ENCODE measurements around the gene CCDC30.

DNA sequence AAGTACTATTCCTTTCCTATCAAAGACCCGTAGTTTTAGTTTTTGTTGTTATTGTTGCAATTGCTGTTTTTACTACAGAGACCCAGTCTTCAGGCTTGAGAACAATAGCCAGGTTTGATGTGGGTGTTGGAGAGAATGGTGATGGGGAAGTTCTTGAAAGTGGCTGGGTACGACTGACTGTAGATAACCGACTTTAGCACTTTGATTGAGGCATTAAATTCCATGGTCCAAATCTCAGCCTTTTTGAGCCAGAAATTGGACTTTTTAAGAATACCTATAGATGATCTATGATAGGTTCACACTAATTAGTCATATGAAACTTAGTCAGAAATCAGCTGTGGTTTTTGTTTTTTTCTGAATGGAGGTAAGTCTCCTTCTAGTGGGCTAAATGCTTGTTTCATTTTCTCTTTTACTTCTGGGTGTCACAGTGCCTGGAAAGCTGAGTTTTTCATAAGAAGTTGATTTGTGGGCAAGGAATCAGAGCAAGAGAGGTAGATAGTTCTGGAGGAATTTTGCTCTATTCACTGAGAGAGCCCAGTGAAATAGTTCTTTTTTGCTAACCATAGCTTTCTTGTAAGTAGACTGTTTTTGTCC, 197.9 kb downstream of the CCDC30 start:
- TF ChIP-seq, protein P1, sequence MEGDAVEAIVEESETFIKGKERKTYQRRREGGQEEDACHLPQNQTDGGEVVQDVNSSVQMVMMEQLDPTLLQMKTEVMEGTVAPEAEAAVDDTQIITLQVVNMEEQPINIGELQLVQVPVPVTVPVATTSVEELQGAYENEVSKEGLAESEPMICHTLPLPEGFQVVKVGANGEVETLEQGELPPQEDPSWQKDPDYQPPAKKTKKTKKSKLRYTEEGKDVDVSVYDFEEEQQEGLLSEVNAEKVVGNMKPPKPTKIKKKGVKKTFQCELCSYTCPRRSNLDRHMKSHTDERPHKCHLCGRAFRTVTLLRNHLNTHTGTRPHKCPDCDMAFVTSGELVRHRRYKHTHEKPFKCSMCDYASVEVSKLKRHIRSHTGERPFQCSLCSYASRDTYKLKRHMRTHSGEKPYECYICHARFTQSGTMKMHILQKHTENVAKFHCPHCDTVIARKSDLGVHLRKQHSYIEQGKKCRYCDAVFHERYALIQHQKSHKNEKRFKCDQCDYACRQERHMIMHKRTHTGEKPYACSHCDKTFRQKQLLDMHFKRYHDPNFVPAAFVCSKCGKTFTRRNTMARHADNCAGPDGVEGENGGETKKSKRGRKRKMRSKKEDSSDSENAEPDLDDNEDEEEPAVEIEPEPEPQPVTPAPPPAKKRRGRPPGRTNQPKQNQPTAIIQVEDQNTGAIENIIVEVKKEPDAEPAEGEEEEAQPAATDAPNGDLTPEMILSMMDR (conservative IDR thresholded peaks at IDR 0.05; ENCODE audit: low read length): no peak
- TF ChIP-seq EZH2phosphoT487 (IDR thresholded peaks at IDR 0.05; ENCODE audit: borderline replicate concordance): no peak
